Measurements from ENCODE around the gene ENOX1.

Gene ENOX1

DNA sequence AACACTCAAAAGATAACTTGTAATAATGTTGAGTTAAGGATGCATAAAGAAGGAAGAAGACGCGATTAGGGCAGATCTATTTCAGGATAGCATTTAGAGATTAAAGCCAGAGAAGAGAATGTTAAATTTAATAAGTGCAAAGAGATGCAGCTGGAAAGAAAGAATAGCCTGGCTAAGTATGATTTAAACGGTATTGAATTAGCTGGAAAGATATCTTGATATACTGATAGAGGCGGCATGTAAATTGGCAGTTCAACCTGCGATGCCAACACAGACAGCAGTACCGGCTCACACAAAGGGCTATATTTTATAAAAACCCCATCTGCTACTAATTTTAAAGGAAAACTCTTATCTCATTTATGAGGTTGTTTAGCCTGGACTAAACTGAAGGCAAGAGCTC, 121.4 kb downstream of the ENOX1 start:
- TF ChIP-seq, protein P1, sequence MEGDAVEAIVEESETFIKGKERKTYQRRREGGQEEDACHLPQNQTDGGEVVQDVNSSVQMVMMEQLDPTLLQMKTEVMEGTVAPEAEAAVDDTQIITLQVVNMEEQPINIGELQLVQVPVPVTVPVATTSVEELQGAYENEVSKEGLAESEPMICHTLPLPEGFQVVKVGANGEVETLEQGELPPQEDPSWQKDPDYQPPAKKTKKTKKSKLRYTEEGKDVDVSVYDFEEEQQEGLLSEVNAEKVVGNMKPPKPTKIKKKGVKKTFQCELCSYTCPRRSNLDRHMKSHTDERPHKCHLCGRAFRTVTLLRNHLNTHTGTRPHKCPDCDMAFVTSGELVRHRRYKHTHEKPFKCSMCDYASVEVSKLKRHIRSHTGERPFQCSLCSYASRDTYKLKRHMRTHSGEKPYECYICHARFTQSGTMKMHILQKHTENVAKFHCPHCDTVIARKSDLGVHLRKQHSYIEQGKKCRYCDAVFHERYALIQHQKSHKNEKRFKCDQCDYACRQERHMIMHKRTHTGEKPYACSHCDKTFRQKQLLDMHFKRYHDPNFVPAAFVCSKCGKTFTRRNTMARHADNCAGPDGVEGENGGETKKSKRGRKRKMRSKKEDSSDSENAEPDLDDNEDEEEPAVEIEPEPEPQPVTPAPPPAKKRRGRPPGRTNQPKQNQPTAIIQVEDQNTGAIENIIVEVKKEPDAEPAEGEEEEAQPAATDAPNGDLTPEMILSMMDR (conservative IDR thresholded peaks at IDR 0.05; ENCODE audit: low read length): no peak
- DNase-seq (ENCODE audit: low read depth): no peak
- no peak overlapping the region for H3K4me3 ChIP-seq (ENCODE audit: low read length)

DNA sequence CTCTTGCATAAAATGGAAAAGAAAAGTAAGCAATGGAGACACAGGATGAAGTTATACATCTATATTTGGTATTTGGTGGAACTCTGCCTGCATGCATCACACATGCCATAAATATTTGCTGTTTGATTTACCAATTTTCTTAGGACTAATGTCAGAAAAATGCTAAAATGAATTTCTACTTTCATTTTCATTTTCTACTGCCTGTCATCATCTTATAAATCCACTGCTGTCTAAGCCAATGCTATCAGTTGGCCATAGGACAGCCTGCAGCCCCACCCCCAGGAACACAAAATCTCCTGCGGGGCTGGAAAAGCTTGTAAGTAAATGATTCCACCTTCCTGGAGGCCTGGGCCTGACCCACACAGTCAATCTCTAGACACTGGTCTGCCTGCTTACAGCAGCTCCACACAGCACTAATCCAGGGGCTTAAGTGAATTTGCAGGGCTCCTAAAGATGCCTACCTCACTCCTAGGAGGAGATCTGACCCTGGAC, 122.0 kb downstream of the ENOX1 start:
- DNase-seq (ENCODE audit: low read depth): peak; percentile 67
- H3K4me3 ChIP-seq (ENCODE audit: low read length): no peak overlapping the region
- TF ChIP-seq, protein P1 (conservative IDR thresholded peaks at IDR 0.05; ENCODE audit: low read length): no peak

DNA sequence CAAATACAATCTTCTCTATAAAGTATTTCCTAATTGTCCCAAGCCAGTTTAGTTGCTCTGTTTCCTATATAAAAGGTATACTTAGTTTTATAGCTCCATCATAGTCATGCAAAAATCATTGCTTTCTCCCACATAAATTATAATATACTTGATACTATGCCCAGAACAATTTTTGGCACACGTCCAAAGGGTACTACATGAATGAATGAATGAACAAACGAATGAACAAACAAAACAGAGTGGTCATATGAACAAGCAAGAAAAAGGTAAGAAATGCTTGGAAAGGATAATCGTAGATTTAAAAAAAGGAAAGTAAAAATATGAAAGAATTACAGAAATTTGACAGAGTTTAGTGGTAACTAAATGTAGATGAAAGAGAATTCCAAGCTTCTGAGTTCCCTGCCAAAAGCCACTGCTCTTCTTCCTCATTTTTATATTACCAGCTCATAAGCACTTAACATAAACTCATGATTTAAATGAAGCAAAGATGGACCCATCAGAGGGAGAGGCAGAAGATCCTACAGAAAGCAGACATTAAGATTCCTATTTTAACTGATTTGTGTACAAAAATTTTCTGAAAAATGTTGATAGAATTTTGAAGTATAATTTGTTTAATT, 123.2 kb downstream of the ENOX1 start:
- H3K4me3 ChIP-seq (ENCODE audit: low read length): no peak overlapping the region
- peak; percentile 57 for DNase-seq (ENCODE audit: low read depth)
- TF ChIP-seq, protein P1 (conservative IDR thresholded peaks at IDR 0.05; ENCODE audit: low read length): no peak

DNA sequence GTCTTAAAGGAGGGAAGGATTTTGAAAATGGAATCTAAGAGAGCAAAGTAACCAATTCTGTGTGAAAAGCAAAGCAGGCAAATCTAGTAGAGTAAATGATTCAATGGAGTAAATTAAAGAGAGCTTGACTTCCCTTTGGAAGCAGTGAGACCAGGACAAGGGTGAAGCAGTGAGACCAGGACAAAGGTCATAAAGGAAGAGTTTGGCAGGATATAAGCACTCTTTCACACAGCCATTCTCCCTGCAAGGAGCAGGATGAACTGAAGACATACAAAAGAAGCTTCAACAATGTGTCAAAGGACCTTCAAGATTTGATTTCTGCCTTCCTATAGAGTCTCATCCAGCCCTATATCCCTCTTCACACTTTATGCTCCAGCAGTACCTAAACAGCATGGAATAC, 123.8 kb downstream of the ENOX1 start:
- DNase-seq (ENCODE audit: low read depth): no peak
- TF ChIP-seq, protein P1 (conservative IDR thresholded peaks at IDR 0.05; ENCODE audit: low read length): no peak
- H3K4me3 ChIP-seq (ENCODE audit: low read length): no peak overlapping the region

DNA sequence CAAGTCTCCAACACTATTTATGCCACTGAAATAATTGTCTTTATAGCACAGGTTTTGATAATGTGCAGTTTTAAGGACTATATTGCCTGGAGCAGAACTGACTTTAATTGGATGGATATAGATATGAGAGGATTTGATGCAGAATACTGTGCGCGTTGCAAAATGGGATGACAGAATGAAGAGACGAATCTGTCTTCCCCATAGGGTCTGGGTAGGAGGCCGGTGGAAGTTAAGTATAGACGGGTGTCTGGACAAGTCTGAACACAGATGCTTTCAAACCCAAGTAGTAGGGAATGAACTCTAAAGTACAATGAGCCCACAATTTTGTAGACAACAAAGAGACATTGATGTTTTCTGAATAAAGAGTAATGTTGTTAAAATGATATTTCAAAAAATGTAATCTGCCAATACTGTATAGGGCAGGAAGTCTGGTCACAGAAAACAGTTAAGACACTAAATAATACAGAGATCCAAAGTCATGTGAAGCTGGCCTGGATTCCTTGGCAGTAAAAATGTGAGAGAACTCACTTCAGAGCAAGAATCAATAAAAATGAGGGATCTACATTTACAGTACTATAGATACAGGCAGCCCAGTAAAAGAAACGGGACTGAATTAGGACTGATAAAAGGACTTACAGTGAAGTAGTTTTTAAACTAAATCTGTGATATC, 125.5 kb downstream of the ENOX1 start:
- TF ChIP-seq, protein P1 (conservative IDR thresholded peaks at IDR 0.05; ENCODE audit: low read length): no peak
- no peak overlapping the region for H3K4me3 ChIP-seq (ENCODE audit: low read length)
- no peak for DNase-seq (ENCODE audit: low read depth)

DNA sequence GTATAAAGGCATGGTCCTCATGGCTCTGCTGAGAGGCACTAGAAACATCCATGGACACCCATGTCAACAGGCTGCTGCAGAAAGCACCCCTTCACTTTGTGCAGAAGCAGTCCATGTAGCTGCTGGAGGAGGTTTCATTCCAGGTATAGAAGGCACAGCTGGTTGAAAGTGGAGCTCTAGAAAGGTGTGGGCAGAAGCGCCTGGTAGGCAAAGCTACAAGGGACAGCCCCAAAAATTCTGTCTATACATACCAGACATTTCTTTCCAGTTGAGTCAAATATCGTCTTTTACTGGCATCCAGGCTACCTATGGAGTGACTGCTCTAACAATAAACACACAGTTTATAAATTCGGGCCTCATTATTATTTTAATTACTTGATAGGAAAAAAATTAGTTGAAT, 129.3 kb downstream of the ENOX1 start:
- TF ChIP-seq, protein P1 (conservative IDR thresholded peaks at IDR 0.05; ENCODE audit: low read length): no peak
- H3K4me3 ChIP-seq (ENCODE audit: low read length): no peak overlapping the region
- DNase-seq (ENCODE audit: low read depth): no peak

DNA sequence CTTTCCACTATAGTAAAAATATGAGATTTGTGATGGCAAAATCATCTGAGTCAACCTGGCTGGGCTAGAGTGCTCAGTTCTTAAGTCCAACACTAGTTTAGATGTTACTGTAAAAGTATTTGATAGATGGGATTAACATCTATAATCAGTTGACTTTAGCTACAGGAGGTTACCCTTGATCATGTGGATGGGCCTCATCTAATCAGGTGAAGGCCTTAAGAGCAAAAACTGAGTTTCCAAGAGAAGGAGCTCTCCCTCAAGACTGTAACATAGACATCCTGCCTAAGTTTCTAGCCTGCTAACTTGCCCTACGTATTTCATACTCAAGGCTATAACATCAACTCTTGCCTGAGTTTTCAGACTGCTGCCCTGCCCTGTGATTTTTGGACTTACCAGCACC, 132.8 kb downstream of the ENOX1 start:
- TF ChIP-seq, protein P1 (conservative IDR thresholded peaks at IDR 0.05; ENCODE audit: low read length): no peak
- no peak for DNase-seq (ENCODE audit: low read depth)

More for the DNA sequence above, 132.8 kb downstream of the ENOX1 start:
- H3K4me3 ChIP-seq (ENCODE audit: low read length): no peak overlapping the region
